HepG2 (cell line): ENCODE measurements around the gene CTNNBL1.

Experiments used
- CEBPB ChIP-seq: IDR thresholded peaks from 2 replicates; pipeline ENCODE4 v1.6.1; 2011; ENCODE audit warnings: low read depth, low read length, improper control_type of control experiment, borderline replicate concordance
- LCORL ChIP-seq, 2 experiments: fragments of 450-650 bp in 1 of 2; sonication (generic) in 1 of 2; formaldehyde crosslinking in 1 of 2; IDR thresholded peaks; 2 replicates each; pipeline versions ENCODE4 v1.5.0 to v1.6.1; 2017 to 2020; ENCODE audit warnings: antibody characterized with exemption in 1 of 2, missing genetic modification reagents in 1 of 2
- MAZ ChIP-seq, 2 experiments: sonication (generic) in 1 of 2; formaldehyde crosslinking in 1 of 2; IDR thresholded peaks; 2 replicates each; pipeline versions ENCODE4 v1.5.0 to v1.6.1; 2012 to 2020; ENCODE audit warnings: low read depth in 2 of 2, mild to moderate bottlenecking in 2 of 2, borderline replicate concordance in 1 of 2, improper control_type of control experiment in 1 of 2, low read length in 1 of 2, missing genetic modification reagents in 1 of 2, moderate library complexity in 1 of 2
- MXD3 ChIP-seq: IDR thresholded peaks from 2 replicates; pipeline ENCODE4 v1.6.1; 2016; ENCODE audit warnings: mild to moderate bottlenecking, missing biosample characterization, missing genetic modification reagents
- POLR2A ChIP-seq, 2 experiments: IDR thresholded peaks; 2 replicates each; pipeline ENCODE4 v1.6.1; 2011; ENCODE audit warnings: low read depth in 2 of 2, low read length in 2 of 2, mild to moderate bottlenecking in 1 of 2, moderate library complexity in 1 of 2; ENCODE audit not compliant: insufficient read depth in 1 of 2
- PTBP1 ChIP-seq: fragments of 200-400 bp; formaldehyde crosslinking; IDR thresholded peaks from 2 replicates; pipeline ENCODE4 v1.6.1; 2018; ENCODE audit warnings: low read length, low read depth; ENCODE audit not compliant: poor library complexity, severe bottlenecking
- REST ChIP-seq, 2 experiments: IDR thresholded peaks; 2 replicates each; pipeline ENCODE4 v1.6.1; 2011 to 2012; ENCODE audit warnings: low read length in 2 of 2, borderline replicate concordance in 1 of 2, low read depth in 1 of 2, mild to moderate bottlenecking in 1 of 2, moderate library complexity in 1 of 2
- ZNF530 ChIP-seq: sonication (generic); formaldehyde crosslinking; IDR thresholded peaks from 2 replicates; pipeline ENCODE4 v1.5.0; 2020; ENCODE audit warnings: low read depth, mild to moderate bottlenecking, missing genetic modification reagents
- ZNF704 ChIP-seq: sonication (generic); formaldehyde crosslinking; IDR thresholded peaks from 2 replicates; pipeline ENCODE4 v1.8.1; 2023; ENCODE audit warnings: mild to moderate bottlenecking, inconsistent platforms, moderate library complexity, missing genetic modification reagents, borderline replicate concordance
- ZNF737 ChIP-seq: sonication (generic); formaldehyde crosslinking; IDR thresholded peaks from 2 replicates; pipeline ENCODE4 v1.5.0; 2020; ENCODE audit warnings: missing genetic modification reagents, mild to moderate bottlenecking, borderline replicate concordance

- no peak for TF ChIP-seq ZNF737 (CRISPR knock-in tag)
- peak; percentile 91 for TF ChIP-seq CEBPB
- TF ChIP-seq POLR2A (IDR thresholded peaks at IDR 0.05; ENCODE audit: insufficient read depth in 1 of 2, low read depth in 2 of 2, low read length in 2 of 2): no peak
- TF ChIP-seq ZNF530 (CRISPR knock-in tag): no peak
- TF ChIP-seq MXD3 (CRISPR knock-in tag): no peak
- TF ChIP-seq PTBP1: no peak
- TF ChIP-seq MAZ (IDR thresholded peaks at IDR 0.05; ENCODE audit: borderline replicate concordance, low read depth, low read length): no peak
- no peak for TF ChIP-seq MAZ (CRISPR knock-in tag; IDR thresholded peaks at IDR 0.05; ENCODE audit: low read depth)
- TF ChIP-seq REST (IDR thresholded peaks at IDR 0.05; ENCODE audit: borderline replicate concordance in 1 of 2, low read depth in 1 of 2, low read length in 2 of 2): no peak
- TF ChIP-seq LCORL (IDR thresholded peaks at IDR 0.05): no peak
- TF ChIP-seq LCORL (CRISPR knock-in tag; IDR thresholded peaks at IDR 0.05): no peak
- no peak for TF ChIP-seq ZNF704 (CRISPR knock-in tag)
These were observed 79.5 kb downstream of the CTNNBL1 start for GRCh38 chr20:37773291-37773826.
